H7 (cell line): ENCODE data around the gene CLCF1. TPM values are rescaled to one million over a fixed set of nuclear protein-coding genes. Genes with fewer than 3 reads are reported as not detected.
"Not testable (repeated sequence)": the region's sequence is repeated elsewhere in the genome, so short reads cannot be mapped to it uniquely, and the experiment has no call there.

ENCODE experiments used
- DNase-seq: peaks from one replicate; pipeline ENCODE4 v3.0.0; 2012
- H3K27me3 ChIP-seq: 2 replicates; pipeline ENCODE4 v1.6.0; 2011; ENCODE audit warnings: mild to moderate bottlenecking, low read length; ENCODE audit not compliant: control insufficient read depth, insufficient read depth
- H3K36me3 ChIP-seq: replicated peaks from 2 replicates; pipeline ENCODE4 v1.5.1; 2011; ENCODE audit warnings: low read length; ENCODE audit not compliant: control insufficient read depth, insufficient read depth
- H3K4me3 ChIP-seq: 2 replicates; pipeline ENCODE4 v1.5.1; 2011; ENCODE audit warnings: low read depth, mild to moderate bottlenecking, control low read depth, low read length, moderate library complexity; ENCODE audit not compliant: insufficient read depth
- total RNA-seq: library from RNA; depleted of rRNA; stranded (reverse); fragments of >200 nt; shearing (Covaris generic); gene quantifications from 2 replicates; pipeline ENCODE4 v1.2.3, GENCODE V29; 2014

The CLCF1 gene
- total RNA-seq, 1 experiment from 2014 or later: 4.4 TPM

- DNase-seq: no peak
- H3K4me3 ChIP-seq: no peak overlapping the region
Measured at GRCh38 chr11:67332081-67332691, 41.2 kb downstream of the CLCF1 start.

GRCh38 chr11:67323526-67323925, 49.9 kb downstream of the CLCF1 start:
- no peak for DNase-seq
- H3K4me3 ChIP-seq: no peak overlapping the region
- H3K27me3 ChIP-seq: peaks cover 13% of the 10 kb centered on the region
- H3K36me3 ChIP-seq: no peaks in the 10 kb centered on the region

More at GRCh38 chr11:67332081-67332691, 41.2 kb downstream of the CLCF1 start:
- no peaks in the 10 kb centered on the region for H3K27me3 ChIP-seq
- H3K36me3 ChIP-seq: no peaks in the 10 kb centered on the region

DNA sequence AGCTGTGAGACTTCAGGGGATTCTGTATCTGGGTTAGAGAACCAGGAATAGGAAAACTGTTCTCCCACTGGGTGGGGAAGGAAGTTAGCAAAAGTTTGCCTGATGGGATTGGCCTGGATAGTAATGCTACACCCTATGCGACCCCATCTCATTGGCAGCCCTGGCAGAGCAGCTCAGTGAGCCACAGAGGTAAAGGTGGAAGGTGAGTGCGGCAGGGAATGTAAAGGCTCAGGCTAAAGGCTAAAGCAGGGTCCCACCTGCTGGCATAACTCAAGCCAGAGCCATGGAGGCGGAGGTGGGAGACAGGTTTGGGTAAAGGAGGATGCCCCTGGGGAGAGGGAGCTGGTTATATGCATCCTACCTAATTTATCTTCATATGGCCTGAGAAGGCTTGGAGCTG, 51.3 kb downstream of the CLCF1 start:
- H3K27me3 ChIP-seq: peaks cover 22% of the 10 kb centered on the region
- H3K36me3 ChIP-seq: no peaks in the 10 kb centered on the region
- no peak overlapping the region for H3K4me3 ChIP-seq
- DNase-seq: no peak

DNA sequence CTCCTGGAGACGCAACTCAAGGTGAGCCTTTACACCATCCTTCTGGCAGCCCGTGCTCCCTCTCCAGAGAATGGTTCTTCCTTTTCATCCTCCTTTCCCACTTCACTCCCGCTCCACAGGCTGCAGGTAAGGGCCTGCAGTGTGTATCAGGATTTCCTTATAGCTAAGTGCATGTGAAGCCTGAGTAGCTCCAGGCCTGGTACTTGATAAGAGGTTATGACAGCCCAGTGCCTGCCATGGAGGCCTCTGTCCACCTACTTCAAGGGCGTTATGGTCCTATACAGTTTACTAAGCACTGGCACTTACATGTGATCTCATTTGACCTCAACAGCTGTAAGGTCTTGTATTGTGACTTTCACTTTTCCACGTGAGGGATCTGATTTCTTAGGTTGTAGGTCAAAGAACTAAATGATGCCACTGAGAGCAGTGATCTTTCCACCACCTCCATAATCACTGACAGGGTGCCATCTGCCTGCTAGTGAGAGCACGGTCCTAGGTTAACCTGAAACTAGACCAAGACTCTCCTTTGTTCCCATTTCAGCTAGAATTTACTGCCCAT, 52.0 kb downstream of the CLCF1 start:
- Histone ChIP-seq H3K4me3 (no peak overlapping the region), H3K36me3 (no peaks in the 10 kb centered on the region), H3K27me3 (peaks cover 22% of the 10 kb centered on the region)
- DNase-seq: no peak

DNA sequence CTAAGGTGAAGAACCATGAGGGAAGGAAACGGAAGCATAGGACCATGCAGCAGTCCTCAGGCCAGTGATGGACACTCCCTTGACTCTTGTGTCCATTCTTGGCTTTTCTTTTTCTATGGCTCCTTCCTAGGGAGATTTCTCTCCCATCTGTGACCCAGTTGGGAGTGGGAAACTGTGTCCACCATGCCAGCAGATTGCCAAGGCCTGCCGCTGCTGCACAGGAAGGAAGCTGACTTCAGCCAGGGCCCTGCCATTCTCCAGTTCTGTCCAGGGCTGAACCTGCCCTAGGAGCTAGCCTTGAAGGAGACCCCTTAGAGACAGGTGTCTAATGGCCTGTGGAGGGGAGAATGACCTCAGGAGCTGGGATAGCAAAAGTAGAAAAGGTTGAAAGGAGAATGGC, 52.7 kb downstream of the CLCF1 start:
- no peak for DNase-seq
- H3K36me3 ChIP-seq: no peaks in the 10 kb centered on the region
- H3K27me3 ChIP-seq: peaks cover 22% of the 10 kb centered on the region
- H3K4me3 ChIP-seq: no peak overlapping the region

DNA sequence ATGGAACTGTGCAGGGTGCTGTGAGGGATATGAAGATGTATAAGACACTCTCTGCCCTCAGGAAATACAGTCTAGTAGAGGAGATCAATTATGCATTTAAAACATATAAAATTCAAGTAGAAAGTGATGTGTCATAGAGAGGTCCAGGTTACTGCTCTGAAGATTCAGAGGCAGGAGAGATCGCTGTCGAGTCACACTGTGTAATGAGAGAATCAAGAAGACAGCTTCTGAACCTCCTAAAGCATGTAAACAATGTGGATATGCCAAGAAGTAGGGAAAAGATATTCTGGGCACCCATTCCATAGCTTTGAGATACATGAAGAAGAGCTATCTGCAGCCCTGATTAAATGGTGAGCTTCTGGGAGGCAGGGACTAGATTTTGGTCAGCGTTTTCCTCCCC, 53.4 kb downstream of the CLCF1 start:
- Histone ChIP-seq H3K36me3 (no peaks in the 10 kb centered on the region), H3K4me3 (no peak overlapping the region), H3K27me3 (peaks cover 22% of the 10 kb centered on the region)
- no peak for DNase-seq

- not testable (repeated sequence) for H3K36me3 ChIP-seq, H3K4me3 ChIP-seq, DNase-seq
- peaks cover 22% of the 10 kb centered on the region for H3K27me3 ChIP-seq
Measured at GRCh38 chr11:67318876-67319275, 54.5 kb downstream of the CLCF1 start.

DNA sequence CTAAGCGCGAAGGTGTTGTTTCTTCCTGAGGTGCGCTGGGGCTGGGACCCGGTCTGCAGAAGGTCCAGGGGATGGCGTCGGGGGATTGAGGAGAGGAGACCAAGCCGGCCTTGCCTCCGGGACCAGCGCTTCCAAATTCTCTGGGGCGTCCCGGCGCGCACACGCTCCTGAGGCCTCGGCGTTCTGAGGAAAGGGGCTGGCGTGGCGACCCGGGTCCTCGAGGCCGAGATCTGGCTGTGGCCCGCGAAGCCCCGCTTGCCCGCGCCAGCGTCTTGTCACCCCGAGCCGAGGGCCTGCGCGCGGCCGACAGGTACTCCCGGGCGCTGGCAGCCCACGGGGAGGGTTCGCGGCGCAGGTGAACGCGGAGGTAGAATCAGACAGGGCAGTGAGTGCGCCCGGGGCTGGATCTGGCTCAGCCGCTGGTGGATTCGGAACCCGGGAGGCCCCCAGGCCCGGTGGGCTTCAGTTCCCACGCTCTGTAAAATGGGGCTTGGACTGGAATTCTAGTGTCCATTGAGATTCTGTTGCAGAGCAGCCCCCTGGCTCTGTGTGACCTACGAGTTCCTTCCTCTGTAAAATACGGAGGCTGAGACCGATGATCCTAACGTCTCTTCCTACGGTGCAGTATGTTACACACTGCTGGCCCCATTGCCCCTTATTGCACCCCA, 55.4 kb downstream of the CLCF1 start:
- no peak for DNase-seq
- peaks cover 22% of the 10 kb centered on the region for H3K27me3 ChIP-seq
- H3K36me3 ChIP-seq: no peaks in the 10 kb centered on the region
- H3K4me3 ChIP-seq: peak overlapping the region; percentile 79

DNA sequence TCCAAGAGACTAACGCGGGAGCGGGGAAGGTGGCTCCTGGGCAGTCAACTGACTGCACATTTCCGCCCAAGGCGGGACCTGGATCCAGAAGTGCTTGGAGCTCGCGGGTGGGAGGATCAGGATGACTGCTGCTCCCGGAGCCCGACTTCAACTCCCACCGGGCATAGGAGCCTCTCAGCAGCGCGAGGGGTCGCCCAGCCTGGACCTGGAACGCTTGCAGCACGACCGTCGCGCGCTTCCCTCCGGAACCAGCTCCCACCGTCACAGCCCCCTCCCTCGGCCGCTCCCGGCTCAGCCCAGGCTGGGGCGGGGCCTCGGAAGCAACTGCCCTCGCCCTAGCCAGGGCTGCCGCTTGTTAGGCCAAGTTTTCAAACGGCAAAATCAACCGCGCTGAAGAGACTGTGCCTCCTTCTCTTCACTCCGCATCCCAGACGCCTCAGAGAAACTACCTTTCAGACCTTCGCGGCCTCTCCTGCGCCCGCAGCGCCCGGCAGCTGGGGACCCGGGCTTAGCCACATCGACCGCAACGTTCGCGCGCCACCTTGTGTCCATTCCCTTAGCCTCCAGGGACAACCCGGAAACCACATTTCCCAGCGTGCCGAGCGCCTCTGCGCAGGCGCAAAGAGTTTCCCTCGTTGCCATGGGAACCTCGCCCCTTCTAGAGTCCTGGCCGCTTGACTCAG, 56.1 kb downstream of the CLCF1 start:
- Histone ChIP-seq H3K36me3 (no peaks in the 10 kb centered on the region), H3K27me3 (peaks cover 22% of the 10 kb centered on the region), H3K4me3 (peak overlapping the region; percentile 79)
- DNase-seq: peak; percentile 99

GRCh38 chr11:67316882-67317204, 56.6 kb downstream of the CLCF1 start:
- DNase-seq: no peak
- H3K36me3 ChIP-seq: no peaks in the 10 kb centered on the region
- peaks cover 22% of the 10 kb centered on the region for H3K27me3 ChIP-seq
- H3K4me3 ChIP-seq: peak overlapping the region; percentile 79

DNA sequence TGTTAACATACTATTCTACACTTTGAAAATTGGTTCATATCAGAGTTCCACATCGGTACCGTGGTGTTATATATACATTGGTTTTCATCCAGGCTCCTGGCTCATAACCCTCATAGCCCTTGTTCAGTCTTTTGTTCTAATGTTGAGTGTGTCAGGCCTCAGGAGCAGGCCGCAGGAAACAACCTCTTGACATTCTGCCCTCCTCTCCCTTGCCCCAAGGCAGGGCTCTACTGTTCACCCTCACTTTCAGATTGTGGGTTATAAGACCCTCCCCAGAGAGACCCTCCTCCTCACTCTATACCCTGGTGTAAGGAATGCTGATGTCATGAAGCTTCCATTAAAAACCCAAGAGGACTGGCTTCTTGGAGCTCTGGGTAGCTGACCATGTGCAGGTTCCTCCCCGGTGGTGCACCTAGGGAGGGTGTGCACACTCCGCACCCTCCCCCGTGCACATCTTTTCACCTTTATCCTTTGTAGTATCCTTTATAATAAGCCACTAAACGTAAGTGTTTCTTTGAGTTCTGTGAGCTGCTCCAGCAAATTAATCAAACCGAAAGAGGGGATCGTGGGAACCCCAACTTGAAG, 58.0 kb downstream of the CLCF1 start:
- H3K27me3 ChIP-seq: peaks cover 20% of the 10 kb centered on the region
- H3K4me3 ChIP-seq: no peak overlapping the region
- no peaks in the 10 kb centered on the region; the same call in 1 of the 2 replicates for H3K36me3 ChIP-seq
- no peak for DNase-seq

GRCh38 chr11:67314218-67314617, 59.2 kb downstream of the CLCF1 start:
- peaks cover 14% of the 10 kb centered on the region for H3K27me3 ChIP-seq
- no peak overlapping the region for H3K4me3 ChIP-seq
- DNase-seq: no peak
- H3K36me3 ChIP-seq: no peaks in the 10 kb centered on the region; the same call in none of the 2 replicates
